Measurements from ENCODE around the gene MSL2.

DNA sequence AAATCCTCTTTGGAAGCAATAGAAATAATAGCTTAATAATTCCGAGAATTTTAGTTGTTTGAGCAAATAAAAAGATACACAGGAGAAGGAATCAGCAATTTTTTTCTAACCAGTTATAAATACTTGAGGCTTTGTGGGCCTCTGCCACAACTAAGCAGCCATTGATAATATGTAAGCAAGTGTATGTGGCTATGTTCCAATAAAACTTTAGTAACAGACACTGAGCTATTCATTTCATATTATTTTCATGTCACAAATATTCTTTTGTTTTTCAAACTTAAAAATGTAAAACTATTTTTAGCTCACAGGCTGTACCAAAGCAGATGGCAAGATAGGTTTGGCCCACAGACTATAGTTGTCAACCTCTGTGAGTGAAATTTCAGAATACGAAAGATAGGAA is 85.7 kb downstream of the MSL2 start:
- TF ChIP-seq, protein P1, sequence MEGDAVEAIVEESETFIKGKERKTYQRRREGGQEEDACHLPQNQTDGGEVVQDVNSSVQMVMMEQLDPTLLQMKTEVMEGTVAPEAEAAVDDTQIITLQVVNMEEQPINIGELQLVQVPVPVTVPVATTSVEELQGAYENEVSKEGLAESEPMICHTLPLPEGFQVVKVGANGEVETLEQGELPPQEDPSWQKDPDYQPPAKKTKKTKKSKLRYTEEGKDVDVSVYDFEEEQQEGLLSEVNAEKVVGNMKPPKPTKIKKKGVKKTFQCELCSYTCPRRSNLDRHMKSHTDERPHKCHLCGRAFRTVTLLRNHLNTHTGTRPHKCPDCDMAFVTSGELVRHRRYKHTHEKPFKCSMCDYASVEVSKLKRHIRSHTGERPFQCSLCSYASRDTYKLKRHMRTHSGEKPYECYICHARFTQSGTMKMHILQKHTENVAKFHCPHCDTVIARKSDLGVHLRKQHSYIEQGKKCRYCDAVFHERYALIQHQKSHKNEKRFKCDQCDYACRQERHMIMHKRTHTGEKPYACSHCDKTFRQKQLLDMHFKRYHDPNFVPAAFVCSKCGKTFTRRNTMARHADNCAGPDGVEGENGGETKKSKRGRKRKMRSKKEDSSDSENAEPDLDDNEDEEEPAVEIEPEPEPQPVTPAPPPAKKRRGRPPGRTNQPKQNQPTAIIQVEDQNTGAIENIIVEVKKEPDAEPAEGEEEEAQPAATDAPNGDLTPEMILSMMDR (conservative IDR thresholded peaks at IDR 0.05; ENCODE audit: low read length): no peak
- TF ChIP-seq EZH2phosphoT487 (IDR thresholded peaks at IDR 0.05; ENCODE audit: borderline replicate concordance, low read depth, low read length): no peak

Measured in OCI-LY7 (cell line).